HepG2 (cell line): ENCODE results near the gene COASY. TPM values are rescaled to one million over a fixed set of nuclear protein-coding genes. Genes with fewer than 3 reads are reported as not detected.

Experiments
- ARID3A ChIP-seq: IDR thresholded peaks from 2 replicates; pipeline ENCODE4 v1.6.1; 2012; ENCODE audit warnings: low read depth, low read length, improper control_type of control experiment
- BATF2 ChIP-seq: sonication (generic); formaldehyde crosslinking; IDR thresholded peaks from 2 replicates; pipeline ENCODE4 v1.8.0; 2022; ENCODE audit warnings: mild to moderate bottlenecking, missing genetic modification reagents, moderate library complexity
- HOMEZ ChIP-seq: IDR thresholded peaks from 2 replicates; pipeline ENCODE4 v1.6.1; 2016; ENCODE audit warnings: low read depth
- JUND ChIP-seq: sonication (generic); formaldehyde crosslinking; IDR thresholded peaks from 2 replicates; pipeline ENCODE4 v1.8.0; 2022; ENCODE audit warnings: mild to moderate bottlenecking, missing genetic modification reagents
- MIER2 ChIP-seq: IDR thresholded peaks from 2 replicates; pipeline ENCODE4 v1.6.1; 2016; ENCODE audit warnings: missing biosample characterization, missing genetic modification reagents
- MLX ChIP-seq: IDR thresholded peaks from 2 replicates; pipeline ENCODE4 v1.6.1; 2016
- NR0B2 ChIP-seq: sonication (generic); formaldehyde crosslinking; IDR thresholded peaks from 2 replicates; pipeline ENCODE4 v1.4.0; 2020; ENCODE audit warnings: mild to moderate bottlenecking, missing genetic modification reagents
- PRDM10 ChIP-seq: sonication (generic); formaldehyde crosslinking; IDR thresholded peaks from 2 replicates; pipeline ENCODE4 v1.4.0; 2020; ENCODE audit warnings: low read depth, missing genetic modification reagents
- SRF ChIP-seq: IDR thresholded peaks from 2 replicates; pipeline ENCODE4 v1.6.1; 2011; ENCODE audit warnings: mild to moderate bottlenecking, low read depth, low read length, moderate library complexity
- TCF12 ChIP-seq, 2 experiments: fragments of 450-650 bp in 1 of 2; sonication (generic) in 1 of 2; formaldehyde crosslinking in 1 of 2; IDR thresholded peaks; 2 replicates each; pipeline versions ENCODE4 v1.6.1 to v1.8.0; 2017 to 2022; ENCODE audit warnings: antibody characterized with exemption in 1 of 2, mild to moderate bottlenecking in 1 of 2, missing genetic modification reagents in 1 of 2, moderate library complexity in 1 of 2
- TEAD2 ChIP-seq: sonication (generic); formaldehyde crosslinking; IDR thresholded peaks from 2 replicates; pipeline ENCODE4 v1.9.0; 2021; ENCODE audit warnings: missing genetic modification reagents
- ZNF30 ChIP-seq: sonication (generic); formaldehyde crosslinking; IDR thresholded peaks from 2 replicates; pipeline ENCODE4 v1.5.0; 2020; ENCODE audit warnings: mild to moderate bottlenecking, missing genetic modification reagents
- ZNF414 ChIP-seq: sonication (generic); formaldehyde crosslinking; IDR thresholded peaks from 2 replicates; pipeline ENCODE4 v1.5.0; 2020; ENCODE audit warnings: missing genetic modification reagents
- ZNF577 ChIP-seq: sonication (generic); formaldehyde crosslinking; IDR thresholded peaks from 2 replicates; pipeline ENCODE4 v1.4.0; 2020; ENCODE audit warnings: mild to moderate bottlenecking, low read depth, missing genetic modification reagents, borderline replicate concordance
- ZNF780A ChIP-seq: sonication (generic); formaldehyde crosslinking; IDR thresholded peaks from 2 replicates; pipeline ENCODE4 v1.8.0; 2022; ENCODE audit warnings: mild to moderate bottlenecking, missing genetic modification reagents, moderate library complexity
- polyA plus RNA-seq, 8 experiments: library from polyadenylated mRNA; depleted of rRNA in 3 of 8; stranded (reverse) in 7 of 8; unstranded in 1 of 8; fragments of >200 nt; fragmentation: Illumina TruSeq in 4 of 8; extraction: Trizol in 4 of 8; gene quantifications; 2 replicates each; pipeline versions ENCODE4 v1.2.1 to v1.2.3, GENCODE V29; 2011 to 2016; ENCODE audit warnings: low read depth in 4 of 8, missing spikeins in 1 of 8, mixed read lengths in 1 of 8; ENCODE audit not compliant: insufficient read depth in 1 of 8
- total RNA-seq, 5 experiments: library from RNA; depleted of rRNA; stranded (reverse); fragments of >200 nt; fragmentation: Illumina TruSeq; extraction: Trizol; gene quantifications; 2 replicates each; pipeline ENCODE4 v1.2.3, GENCODE V29; 2016; ENCODE audit warnings: low read depth in 1 of 5

COASY gene
- total and polyA plus RNA-seq, 2 of the 13 experiments (the other 11 are each of a cell fraction or from before 2014, with no cell fraction given) = 90.7 to 125 TPM

GRCh38 chr17:42531455-42532354 lies 30.2 kb upstream of the COASY start (continued):
- TF ChIP-seq MLX (no peak; the same call in 1 of the 2 replicates), NR0B2 (CRISPR knock-in tag) (0 out of 2 replicates have a peak, but pooled peaks have one; percentile 32), ZNF577 (CRISPR knock-in tag) (no peak), PRDM10 (CRISPR knock-in tag) (no peak), JUND (CRISPR knock-in tag) (no peak), ZNF780A (CRISPR knock-in tag) (no peak), HOMEZ (CRISPR knock-in tag) (peak; percentile 7; the same call in 1 of the 2 replicates), SRF (no peak), TEAD2 (CRISPR knock-in tag) (no peak), BATF2 (CRISPR knock-in tag) (no peak), ARID3A (no peak), ZNF414 (CRISPR knock-in tag) (no peak), TCF12 (IDR thresholded peaks at IDR 0.05) (no peak), TCF12 (CRISPR knock-in tag; IDR thresholded peaks at IDR 0.05) (no peak), MIER2 (CRISPR knock-in tag) (0 out of 2 replicates have a peak, but pooled peaks have one; percentile 32), ZNF30 (CRISPR knock-in tag) (no peak)
